D721Med (cell line): ENCODE results near the gene APBA1.

Experiments used
- DNase-seq: peaks from one replicate; pipeline ENCODE4 v3.0.0; 2011; ENCODE audit warnings: low spot score; ENCODE audit not compliant: insufficient read length
- FAIRE-seq: peaks from 2 replicates; lab custom pipeline; 2011; peaks lifted over from hg19 to GRCh38; lab: Jason Lieb, UNC
- TF ChIP-seq, protein P1 (sequence below): IDR thresholded peaks from 2 replicates; pipeline ENCODE4 v1.5.1; 2012; ENCODE audit warnings: mild to moderate bottlenecking, control low read depth; ENCODE audit not compliant: insufficient read depth; ENCODE audit errors: missing control alignments

APBA1 gene

DNA sequence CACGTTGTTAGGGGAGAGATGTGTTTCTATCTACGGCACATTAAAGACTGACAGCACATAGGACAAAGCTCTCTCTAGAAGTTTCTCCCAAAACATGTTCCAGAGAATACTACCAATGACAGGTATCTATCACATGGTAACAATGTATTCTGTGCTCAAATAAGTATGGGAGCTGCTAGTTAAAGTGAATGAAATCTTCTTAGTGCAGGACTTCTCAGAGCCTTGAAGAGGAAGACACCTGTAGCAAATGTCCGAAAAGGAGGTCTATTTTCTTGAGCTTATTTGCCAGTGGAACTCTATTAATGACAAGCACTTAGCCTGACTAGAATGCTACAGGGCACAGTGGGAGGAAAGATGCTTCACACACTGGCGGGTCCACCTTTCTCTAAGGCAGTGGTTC, 209.8 kb downstream of the APBA1 start:
- no peak for DNase-seq
- no peak for FAIRE-seq
- TF ChIP-seq, protein P1, sequence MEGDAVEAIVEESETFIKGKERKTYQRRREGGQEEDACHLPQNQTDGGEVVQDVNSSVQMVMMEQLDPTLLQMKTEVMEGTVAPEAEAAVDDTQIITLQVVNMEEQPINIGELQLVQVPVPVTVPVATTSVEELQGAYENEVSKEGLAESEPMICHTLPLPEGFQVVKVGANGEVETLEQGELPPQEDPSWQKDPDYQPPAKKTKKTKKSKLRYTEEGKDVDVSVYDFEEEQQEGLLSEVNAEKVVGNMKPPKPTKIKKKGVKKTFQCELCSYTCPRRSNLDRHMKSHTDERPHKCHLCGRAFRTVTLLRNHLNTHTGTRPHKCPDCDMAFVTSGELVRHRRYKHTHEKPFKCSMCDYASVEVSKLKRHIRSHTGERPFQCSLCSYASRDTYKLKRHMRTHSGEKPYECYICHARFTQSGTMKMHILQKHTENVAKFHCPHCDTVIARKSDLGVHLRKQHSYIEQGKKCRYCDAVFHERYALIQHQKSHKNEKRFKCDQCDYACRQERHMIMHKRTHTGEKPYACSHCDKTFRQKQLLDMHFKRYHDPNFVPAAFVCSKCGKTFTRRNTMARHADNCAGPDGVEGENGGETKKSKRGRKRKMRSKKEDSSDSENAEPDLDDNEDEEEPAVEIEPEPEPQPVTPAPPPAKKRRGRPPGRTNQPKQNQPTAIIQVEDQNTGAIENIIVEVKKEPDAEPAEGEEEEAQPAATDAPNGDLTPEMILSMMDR = no peak

DNA sequence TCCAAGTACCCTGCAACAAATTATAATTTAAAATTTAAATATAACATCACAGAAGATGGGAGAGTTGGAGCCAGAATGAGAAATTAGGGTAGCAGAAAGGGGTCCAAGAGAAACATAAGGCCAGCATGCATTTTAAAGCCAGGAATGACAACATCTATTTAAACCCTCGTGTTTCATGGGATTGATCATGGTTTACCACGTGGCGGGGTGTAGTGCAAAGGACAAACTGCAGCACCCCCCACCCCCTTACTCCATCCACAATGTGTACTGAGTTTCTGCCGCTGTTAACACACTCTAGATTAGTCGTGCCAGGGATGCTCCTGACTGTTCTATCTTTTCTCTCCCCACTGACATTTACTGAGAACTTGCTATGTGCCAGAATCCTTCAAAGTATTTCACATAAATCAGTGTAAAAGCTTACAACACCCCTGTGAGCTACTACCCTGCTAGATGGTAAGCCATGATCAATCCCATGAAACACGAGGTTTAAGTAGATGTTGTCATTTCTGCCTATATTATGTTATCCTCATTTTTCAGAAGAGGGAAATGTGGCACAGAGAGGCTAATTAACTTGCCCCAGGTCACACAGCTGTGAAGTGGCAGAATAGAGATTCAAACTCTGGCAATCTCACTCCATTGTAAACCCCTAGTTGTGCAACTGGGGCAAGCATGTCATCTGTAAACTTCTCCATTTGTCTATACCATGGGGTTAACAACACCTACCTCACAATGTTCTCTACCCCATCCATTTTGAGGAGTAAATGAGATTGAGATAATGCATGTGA, 210.9 kb downstream of the APBA1 start:
- TF ChIP-seq, protein P1 = no peak
- no peak for FAIRE-seq
- no peak for DNase-seq

DNA sequence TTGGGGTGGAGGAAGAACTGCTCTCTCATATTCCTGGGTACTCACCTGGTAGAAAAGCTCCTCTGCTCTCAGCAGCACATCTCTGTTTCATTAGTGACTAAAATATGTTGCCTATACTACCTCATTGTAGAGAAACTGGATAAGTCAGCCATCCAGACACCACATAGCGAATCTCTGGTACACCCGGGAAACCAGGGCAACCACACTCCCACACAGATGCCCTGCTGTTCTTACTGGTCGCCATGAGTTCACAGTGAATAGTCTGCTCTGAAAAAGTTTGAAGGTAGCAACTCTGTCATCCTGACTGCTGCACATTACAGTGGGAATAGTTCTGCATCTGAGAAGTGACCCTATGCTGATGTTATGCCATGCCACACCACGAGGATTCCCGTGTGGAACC, 212.2 kb downstream of the APBA1 start:
- DNase-seq = no peak
- no peak for FAIRE-seq
- TF ChIP-seq, protein P1 = no peak

DNA sequence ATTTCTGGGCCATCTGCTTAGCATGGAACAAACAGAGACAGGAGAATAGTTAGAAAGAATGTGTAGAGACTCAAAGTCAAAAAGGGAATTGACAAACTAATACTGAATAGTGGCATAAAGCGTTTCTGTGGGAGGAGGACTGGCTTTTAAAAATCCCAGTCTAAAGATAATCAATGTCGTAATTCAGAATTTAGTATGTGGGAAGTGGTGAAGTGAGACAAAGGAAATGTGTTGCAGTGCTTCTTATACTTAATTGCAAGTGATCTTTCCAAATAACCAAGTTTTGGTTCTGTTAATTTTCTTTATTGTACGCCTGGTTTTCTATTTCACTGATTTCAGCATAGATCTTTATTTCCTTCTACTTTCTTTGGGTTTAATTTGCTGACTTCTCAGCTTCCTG, 214.0 kb downstream of the APBA1 start:
- DNase-seq (no peak), FAIRE-seq (no peak)
- TF ChIP-seq, protein P1 = no peak

DNA sequence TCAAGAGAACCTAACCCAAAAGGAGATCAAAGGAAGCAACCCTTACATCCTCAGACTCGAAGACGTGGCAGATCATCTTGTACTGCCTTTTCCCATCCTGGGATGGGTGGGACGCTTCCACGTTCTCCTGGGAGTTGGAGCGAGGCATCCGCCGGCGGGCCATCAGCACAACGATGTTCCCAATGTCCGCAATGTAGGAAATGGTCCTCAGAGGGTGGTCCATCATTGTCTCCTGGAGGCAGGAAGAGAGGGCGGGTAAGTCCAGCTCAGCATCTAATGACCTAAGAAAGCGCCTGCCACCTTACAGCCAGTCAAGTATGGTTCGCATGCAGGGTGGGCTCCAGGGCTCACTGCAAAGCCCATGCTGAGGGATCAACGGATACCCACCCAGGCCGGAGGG, 216.0 kb downstream of the APBA1 start:
- DNase-seq (no peak), FAIRE-seq (no peak)
- TF ChIP-seq, protein P1 = no peak

DNA sequence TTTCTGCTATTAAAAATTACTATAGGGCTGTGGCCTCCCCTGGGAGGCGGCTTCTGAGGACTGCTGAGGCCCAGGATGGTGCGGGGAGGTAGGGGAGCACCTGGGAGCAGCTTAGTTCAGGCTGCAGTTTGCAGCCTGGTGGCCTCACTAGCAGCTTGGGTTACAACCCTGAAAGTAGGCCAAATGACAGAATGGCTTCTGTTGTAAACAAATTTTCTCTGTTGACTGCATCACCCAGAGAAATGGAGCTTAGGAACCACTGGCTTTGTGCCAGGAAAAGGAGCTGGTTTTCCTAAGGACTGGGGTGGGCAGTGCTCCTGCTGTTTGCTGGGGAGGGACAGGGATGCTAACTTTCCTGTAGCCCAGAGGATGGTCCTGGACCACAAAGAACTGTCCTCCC, 216.9 kb downstream of the APBA1 start:
- TF ChIP-seq, protein P1 = no peak
- FAIRE-seq (no peak), DNase-seq (no peak)

DNA sequence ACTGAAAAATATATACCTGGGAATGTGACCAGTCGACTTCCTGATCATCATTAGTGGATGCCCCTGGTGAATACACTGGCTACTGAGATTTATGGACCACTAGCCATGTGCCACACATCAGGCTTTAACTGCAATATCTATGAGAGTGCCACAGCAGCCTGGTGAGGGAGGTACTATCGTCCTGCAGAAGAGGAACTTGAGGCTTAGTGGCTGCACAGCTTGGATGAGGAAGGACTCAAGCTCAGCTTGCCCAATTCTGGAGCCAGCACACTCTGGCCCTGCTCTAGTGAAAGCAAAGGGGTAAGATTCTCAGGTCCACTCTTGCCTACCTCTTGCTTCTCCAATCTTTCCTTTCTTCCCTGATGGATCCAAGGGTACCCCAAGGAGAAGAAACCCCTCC, 217.8 kb downstream of the APBA1 start:
- TF ChIP-seq, protein P1 = no peak
- DNase-seq (no peak), FAIRE-seq (no peak)
